GM12875 (cell line): Measurements from ENCODE around the gene JMJD1C.

Experiments
- H3K4me3 ChIP-seq: one replicate; pipeline ENCODE4 v1.5.1; 2011; ENCODE audit warnings: low read depth, low read length, control low read depth
- TF ChIP-seq, protein P1 (sequence below): IDR thresholded peaks from 2 replicates; pipeline ENCODE4 v1.5.1; 2011; ENCODE audit warnings: low read depth, mild to moderate bottlenecking, control low read depth, inconsistent platforms, low read length, moderate library complexity, borderline replicate concordance; ENCODE audit not compliant: insufficient read depth

Gene JMJD1C

DNA sequence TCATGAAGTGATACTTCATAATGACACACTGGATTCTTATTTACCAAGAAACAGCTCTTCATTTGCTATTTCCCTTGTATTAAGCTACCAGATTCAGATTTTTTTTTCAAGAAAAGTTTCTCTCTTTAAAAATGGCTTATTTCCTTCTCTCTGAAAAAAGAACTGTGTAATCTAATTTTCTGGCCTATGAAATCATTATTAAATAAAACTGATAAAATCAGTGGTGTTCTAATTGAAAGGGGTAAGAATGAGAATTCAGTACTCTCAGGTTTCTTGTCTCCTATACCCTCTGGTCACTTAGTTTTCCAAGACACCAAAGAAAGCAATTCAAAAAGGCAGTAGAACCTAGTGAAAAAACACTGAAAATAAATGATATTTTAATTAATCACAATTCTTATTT lies 10.3 kb downstream of the JMJD1C start:
- no peak overlapping the region for H3K4me3 ChIP-seq
- TF ChIP-seq, protein P1, sequence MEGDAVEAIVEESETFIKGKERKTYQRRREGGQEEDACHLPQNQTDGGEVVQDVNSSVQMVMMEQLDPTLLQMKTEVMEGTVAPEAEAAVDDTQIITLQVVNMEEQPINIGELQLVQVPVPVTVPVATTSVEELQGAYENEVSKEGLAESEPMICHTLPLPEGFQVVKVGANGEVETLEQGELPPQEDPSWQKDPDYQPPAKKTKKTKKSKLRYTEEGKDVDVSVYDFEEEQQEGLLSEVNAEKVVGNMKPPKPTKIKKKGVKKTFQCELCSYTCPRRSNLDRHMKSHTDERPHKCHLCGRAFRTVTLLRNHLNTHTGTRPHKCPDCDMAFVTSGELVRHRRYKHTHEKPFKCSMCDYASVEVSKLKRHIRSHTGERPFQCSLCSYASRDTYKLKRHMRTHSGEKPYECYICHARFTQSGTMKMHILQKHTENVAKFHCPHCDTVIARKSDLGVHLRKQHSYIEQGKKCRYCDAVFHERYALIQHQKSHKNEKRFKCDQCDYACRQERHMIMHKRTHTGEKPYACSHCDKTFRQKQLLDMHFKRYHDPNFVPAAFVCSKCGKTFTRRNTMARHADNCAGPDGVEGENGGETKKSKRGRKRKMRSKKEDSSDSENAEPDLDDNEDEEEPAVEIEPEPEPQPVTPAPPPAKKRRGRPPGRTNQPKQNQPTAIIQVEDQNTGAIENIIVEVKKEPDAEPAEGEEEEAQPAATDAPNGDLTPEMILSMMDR, result no peak

DNA sequence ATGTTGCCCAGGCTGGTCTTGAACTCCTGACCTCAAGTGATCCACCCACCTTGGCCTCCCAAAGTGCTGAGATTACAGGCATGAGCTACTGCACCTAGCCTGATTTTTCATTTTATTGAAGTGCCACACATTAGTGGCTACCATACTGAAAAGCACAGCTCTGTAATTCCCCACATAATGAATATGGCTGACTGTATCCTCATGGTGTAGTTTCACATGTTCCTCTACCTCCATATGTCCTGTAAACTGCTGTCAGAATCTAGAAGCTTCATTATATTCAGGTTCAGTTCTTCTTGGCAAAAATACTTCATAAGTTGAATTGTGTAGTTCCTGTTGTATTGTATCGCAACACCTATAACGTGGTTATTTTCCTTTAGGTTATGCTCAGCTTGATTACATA lies 11.1 kb downstream of the JMJD1C start:
- H3K4me3 ChIP-seq, result no peak overlapping the region
- TF ChIP-seq, protein P1, result no peak

DNA sequence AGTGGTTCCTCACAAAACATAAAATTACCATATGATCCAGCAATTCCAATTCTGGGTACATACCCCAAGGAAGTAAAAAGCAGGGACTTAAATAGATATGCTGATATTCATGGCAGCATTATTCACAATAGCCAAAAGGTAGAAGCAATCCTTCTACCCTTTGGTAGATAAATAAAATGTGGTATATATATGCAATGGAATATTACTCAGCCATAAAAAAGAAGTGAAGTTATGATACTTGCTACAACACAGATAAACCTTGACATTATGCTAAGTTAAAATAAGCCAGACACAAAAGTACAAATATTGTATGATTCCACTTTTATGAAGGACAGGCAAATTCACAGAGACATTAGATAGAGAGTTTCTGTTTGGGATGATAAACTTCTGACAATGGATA lies 13.3 kb downstream of the JMJD1C start:
- TF ChIP-seq, protein P1, result no peak

GRCh38 chr10:63446716-63447440 lies 18.9 kb downstream of the JMJD1C start:
- TF ChIP-seq, protein P1, result no peak

More for the DNA sequence above, 13.3 kb downstream of the JMJD1C start:
- H3K4me3 ChIP-seq, result no peak overlapping the region

GRCh38 chr10:63441404-63441803 lies 24.4 kb downstream of the JMJD1C start:
- TF ChIP-seq, protein P1, result no peak
- no peak overlapping the region for H3K4me3 ChIP-seq

More at GRCh38 chr10:63446716-63447440, 18.9 kb downstream of the JMJD1C start:
- H3K4me3 ChIP-seq, result no peak overlapping the region

DNA sequence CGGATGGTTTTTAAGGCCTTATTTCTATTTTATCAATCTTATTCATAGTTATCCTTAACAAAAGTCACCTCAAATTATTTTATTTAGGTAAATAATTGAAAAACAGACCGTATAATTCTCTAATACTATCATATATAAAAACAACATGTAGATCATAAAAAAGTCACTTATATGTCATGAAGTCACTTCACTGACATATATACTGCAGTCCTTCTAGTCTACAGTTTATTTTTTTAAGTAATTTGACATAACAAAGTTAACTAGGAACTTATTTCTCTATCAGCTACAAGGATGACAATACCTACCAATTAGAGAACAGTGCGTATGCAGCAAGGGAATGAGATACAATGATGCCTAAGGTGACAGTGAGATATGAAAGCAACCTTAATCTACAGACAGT lies 26.2 kb downstream of the JMJD1C start:
- TF ChIP-seq, protein P1, result no peak
- no peak overlapping the region for H3K4me3 ChIP-seq
